ENCODE data around the gene TNPO1. TPM values are rescaled to one million over a fixed set of nuclear protein-coding genes. Genes with fewer than 3 reads are reported as not detected.

TNPO1 gene
- total and polyA plus RNA-seq, 12 donors = 5.3 to 78.0 (median 67.5) TPM

- 70% methylated on average over 2 of the region's 2 CpGs for WGBS, 2 donors
- intact Hi-C loops (cut with DNase I) = no loop called here
- no peak overlapping the region for H3K4me3 ChIP-seq
- peaks cover 0 to 100% (median 44%) of the 10 kb centered on the region in 9 donors for H3K36me3 ChIP-seq
- ATAC-seq = no peak
- H3K27me3 ChIP-seq = no peaks in the 10 kb centered on the region
- no peaks in the 10 kb centered on the region for H3K4me1 ChIP-seq
- no peak for DNase-seq
- TF ChIP-seq CTCF (IDR thresholded peaks at IDR 0.05) = no peak
- H3K9me3 ChIP-seq = no peaks in the 10 kb centered on the region
- H3K27ac ChIP-seq = no peak overlapping the region
Observed at GRCh38 chr5:72895758-72896157, 79.3 kb downstream of the TNPO1 start.

GRCh38 chr5:72906806-72907205 is 90.3 kb downstream of the TNPO1 start:
- no peak for ATAC-seq
- DNase-seq = no peak
- intact Hi-C loops (cut with DNase I) = no loop called here
- H3K27me3 ChIP-seq = no peaks in the 10 kb centered on the region
- no peaks in the 10 kb centered on the region for H3K4me1 ChIP-seq
- H3K36me3 ChIP-seq = peaks cover 0 to 100% (median 62%) of the 10 kb centered on the region in 9 donors
- H3K9me3 ChIP-seq = no peaks in the 10 kb centered on the region
- no peak overlapping the region for H3K4me3 ChIP-seq
- TF ChIP-seq CTCF (IDR thresholded peaks at IDR 0.05) = no peak
- H3K27ac ChIP-seq = no peak overlapping the region

- Histone ChIP-seq H3K4me3 (no peak overlapping the region), H3K4me1 (no peaks in the 10 kb centered on the region), H3K36me3 (peaks cover 0 to 92% (median 45%) of the 10 kb centered on the region in 9 donors), H3K27me3 (no peaks in the 10 kb centered on the region), H3K9me3 (no peaks in the 10 kb centered on the region), H3K27ac (no peak overlapping the region)
- 71 to 72% methylated on average over 6 of the region's 6 CpGs for WGBS, 2 donors
- ATAC-seq (no peak), DNase-seq (no peak)
- intact Hi-C loops (cut with DNase I) = no loop called here
- TF ChIP-seq CTCF (IDR thresholded peaks at IDR 0.05) = no peak
Observed at GRCh38 chr5:72908664-72909063, 92.2 kb downstream of the TNPO1 start.

- DNase-seq = no peak
- H3K27ac ChIP-seq = no peak overlapping the region
- peaks cover 0 to 4% (median 0%) of the 10 kb centered on the region in 9 donors for H3K4me1 ChIP-seq
- no peak overlapping the region for H3K4me3 ChIP-seq
- H3K36me3 ChIP-seq = peaks cover 0 to 6% (median 0%) of the 10 kb centered on the region in 9 donors
- no peaks in the 10 kb centered on the region for H3K27me3 ChIP-seq
- intact Hi-C loops (cut with DNase I) = no loop called here
- TF ChIP-seq CTCF (IDR thresholded peaks at IDR 0.05) = no peak
- H3K9me3 ChIP-seq = no peaks in the 10 kb centered on the region
- ATAC-seq = no peak
- 90 to 96% methylated on average over 1 of the region's 1 CpG for WGBS, 2 donors
Observed at GRCh38 chr5:72917371-72917776, 100.9 kb downstream of the TNPO1 start.

Measured in heart right ventricle (tissue), 16 donors.